G401.6 (cell line): ENCODE data around the gene SSR2.
"Not testable (repeated sequence)": the region's sequence is repeated elsewhere in the genome, so short reads cannot be mapped to it uniquely, and the experiment has no call there.

ENCODE experiments used
- FAIRE-seq: peaks from 2 replicates; lab custom pipeline; 2012; peaks lifted over from hg19 to GRCh38; lab: Jason Lieb, UNC

The SSR2 gene

DNA sequence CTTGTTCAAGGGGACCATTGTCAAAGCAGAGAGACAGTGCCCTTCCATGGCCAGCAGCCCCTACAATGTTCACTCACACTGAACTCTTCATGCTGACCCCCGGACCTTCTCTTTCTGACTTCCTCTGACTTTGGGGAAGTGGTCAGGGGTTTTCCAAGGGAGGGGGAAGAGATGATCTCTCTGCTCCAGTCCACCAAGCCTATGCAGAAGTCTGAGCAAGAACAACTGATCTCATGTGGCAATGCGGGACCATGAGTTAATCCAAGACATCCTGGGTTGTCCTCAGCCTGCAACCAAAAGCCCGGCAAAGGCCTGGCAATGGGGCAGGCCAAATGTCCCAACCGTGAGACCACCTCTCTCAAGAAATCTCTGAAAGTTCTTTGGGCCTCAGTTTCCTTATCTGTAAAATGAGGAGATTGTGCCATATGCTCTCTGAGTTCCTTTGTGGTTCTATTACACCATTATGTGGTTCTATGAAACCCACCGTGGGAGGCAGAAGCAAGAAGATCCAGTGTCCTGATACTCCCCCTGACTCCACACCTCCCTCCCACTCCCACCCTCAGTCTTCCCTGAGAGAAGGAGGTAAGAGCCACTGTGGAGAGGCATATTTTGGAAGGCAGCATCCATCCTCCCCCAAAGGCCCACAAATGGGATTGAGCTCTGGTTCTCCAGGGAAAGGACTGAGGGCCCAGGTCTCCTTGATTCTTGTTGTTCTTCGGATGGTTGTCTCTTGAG, 30.6 kb downstream of the SSR2 start:
- FAIRE-seq, result no peak

DNA sequence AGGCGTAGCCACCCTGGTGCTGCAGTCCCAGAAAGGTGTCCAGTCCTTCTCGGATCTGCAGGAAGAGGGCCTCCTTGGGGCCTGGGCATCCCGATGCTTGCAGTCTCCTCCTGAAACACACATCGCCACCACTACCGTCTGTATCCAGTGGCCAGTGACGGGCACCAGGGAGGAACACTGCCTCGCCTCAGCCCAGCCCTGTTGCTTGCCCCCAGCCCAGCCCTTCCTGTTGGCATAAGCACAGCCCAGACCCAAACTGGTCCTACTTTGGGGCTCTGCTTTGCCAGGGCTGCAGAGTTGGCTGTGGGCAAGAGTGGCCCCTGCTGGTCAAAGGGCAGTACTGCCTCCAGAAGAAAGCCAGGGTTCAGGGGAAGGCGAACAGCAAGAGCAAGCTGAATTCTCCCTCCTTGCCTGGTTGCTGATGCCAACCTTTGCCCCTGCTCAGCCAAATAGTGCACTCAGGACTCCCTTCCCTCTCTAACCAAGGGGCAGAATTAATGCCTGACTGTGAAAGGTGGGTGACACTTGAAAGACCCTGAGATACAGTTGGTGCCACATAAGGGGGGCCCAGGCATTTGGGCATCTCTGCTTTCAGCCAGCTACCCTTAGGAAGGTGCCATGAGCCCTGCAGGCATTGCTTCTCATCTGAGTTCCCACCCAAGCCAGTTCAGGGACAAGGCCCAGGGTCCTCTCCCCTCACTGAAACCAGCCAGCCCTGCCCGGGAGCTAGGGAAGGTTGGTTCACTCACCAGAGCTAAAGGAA, 31.3 kb downstream of the SSR2 start:
- FAIRE-seq, result no peak

- not testable (repeated sequence) for FAIRE-seq
Measured at GRCh38 chr1:155984903-155985645, 35.7 kb downstream of the SSR2 start.

DNA sequence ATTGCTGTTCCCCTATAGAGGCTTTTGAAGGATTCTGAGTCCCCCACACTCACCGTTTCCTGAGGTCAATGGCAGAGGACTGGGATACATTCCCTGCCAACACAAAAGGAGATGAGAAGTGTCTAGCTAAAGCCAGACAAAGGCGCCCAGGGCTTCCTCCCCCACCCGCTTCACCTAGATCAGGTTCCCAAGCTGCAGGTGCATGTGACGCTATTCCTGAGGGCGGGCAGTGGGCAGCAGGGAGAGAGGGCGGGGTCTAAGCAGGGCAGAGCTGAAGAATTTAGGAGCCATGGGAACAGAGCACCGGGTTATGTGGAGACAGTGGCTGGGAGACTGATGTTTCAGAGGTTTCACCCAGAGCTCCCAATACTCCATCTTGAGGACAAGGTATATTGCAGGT, 36.4 kb downstream of the SSR2 start:
- no peak for FAIRE-seq

DNA sequence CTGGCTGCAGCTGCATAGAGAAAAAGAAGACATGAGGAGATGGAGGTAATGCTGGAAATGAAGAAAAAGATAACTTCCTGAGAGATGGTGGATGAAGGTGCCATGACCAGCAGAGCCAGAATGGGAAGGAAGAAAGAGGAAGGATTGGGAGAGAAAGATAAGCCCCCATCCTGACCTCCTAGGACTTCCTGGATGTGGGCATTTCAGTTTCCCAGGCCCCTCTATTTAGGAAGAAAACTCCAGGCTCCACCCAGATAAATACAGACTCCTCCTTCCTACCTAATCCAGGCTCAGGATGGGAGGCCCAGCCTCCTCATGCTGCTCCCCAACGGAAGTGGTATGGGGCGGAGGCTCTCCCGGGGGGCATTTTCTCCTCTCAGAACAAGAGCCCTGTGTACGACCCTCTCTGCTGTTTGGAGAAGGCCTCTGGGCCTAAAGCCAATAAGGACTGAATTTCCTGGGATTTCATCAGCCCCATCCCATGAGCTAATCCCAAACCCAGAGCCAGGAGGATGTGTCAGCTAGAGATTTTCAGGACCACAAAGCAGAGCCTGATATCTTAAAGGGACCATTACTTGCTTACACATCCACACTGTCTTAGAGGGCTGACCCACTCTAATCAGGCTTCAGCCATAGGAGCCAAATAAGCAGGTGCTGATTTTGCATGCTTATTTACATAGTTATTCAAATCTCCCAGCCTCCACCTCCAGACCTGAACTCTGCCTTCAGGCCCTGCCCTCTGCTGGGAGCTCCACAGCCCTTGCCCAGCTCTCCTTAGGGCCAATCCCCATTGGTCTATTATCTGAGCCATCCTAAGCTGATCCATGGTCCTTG, 37.3 kb downstream of the SSR2 start:
- no peak for FAIRE-seq

DNA sequence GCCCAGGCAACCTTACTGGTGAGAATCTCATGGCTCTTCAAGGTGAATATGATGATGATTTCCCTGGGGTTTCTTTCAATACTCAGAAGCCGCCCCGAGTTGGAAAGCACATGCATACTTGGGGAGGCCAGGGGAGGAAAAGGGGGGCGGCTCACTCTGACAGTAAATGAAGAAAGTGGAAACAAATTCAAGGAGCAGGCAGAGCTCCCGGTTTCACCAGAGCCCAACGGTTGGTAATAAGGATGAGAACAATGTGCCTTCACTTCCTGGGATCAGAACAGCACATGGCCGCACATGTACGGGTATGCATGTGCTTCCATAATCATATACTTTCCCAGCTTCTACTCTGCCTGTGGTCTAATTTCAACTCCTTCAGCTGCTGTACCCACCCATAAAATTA, 38.6 kb downstream of the SSR2 start:
- FAIRE-seq, result no peak

- FAIRE-seq, result no peak
Measured at GRCh38 chr1:155981266-155982088, 39.3 kb downstream of the SSR2 start.

- FAIRE-seq, result no peak
Measured at GRCh38 chr1:155979597-155980343, 41.0 kb downstream of the SSR2 start.

DNA sequence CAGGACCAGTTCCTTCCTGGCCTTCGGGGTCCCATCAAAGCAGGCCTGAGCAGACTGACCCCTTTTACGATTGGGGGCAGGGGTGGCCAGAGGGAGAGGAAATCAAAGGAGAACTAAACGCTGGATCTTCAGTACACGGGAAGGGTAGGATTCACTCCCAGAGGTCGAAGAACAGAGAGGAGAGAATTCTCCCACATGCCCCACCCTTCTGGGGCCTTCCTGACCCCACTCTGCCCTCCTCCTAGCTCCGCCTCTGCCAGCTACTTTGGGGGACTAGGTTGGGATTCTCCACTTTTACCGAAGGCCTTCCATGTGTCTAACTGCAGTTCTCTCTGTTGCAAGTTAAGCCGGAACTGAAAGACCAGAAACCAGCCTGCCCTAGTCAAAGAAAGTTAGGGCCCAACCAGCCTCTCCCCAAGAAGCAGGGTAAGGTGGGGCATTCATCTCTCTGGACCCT, 41.8 kb downstream of the SSR2 start:
- no peak for FAIRE-seq

DNA sequence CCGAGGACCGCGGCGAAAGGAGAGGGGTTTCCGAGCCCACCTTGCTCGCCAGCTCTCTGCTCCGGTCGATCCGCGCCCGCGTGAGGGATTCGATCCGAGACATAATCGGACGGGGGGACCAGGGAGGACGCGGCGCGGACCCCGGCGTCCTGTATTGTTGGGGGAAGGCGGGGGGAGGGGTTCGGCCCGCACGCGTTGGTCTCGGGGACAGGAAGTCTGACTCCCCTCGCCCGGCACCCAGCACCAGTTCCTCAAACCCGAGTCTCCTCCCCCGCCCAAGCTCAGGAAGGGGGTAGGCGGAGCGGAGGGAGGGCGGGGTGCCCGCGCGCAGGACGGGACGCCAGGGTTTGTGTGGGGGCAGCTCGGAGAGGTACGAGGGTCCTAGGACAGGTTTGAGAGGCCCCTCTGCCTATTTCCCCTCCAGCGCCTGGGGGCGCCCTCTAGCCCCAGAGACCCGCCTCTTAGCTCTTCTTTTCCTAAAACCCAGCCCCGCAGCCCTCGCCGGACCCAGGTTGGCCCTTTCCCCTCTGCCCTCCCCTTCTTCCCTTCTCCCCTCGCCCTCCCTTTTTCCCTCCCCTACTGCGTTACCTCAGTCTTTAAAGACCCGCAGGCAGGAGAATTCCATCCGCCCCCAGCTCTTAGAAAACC, 42.3 kb downstream of the SSR2 start, which contains the start of gene ARHGEF2:
Gene ARHGEF2 (minus strand): TSS at position 223 of the 648 bp plus-strand sequence. CDS start 120 bp downstream, at position 103.
- no peak for FAIRE-seq

DNA sequence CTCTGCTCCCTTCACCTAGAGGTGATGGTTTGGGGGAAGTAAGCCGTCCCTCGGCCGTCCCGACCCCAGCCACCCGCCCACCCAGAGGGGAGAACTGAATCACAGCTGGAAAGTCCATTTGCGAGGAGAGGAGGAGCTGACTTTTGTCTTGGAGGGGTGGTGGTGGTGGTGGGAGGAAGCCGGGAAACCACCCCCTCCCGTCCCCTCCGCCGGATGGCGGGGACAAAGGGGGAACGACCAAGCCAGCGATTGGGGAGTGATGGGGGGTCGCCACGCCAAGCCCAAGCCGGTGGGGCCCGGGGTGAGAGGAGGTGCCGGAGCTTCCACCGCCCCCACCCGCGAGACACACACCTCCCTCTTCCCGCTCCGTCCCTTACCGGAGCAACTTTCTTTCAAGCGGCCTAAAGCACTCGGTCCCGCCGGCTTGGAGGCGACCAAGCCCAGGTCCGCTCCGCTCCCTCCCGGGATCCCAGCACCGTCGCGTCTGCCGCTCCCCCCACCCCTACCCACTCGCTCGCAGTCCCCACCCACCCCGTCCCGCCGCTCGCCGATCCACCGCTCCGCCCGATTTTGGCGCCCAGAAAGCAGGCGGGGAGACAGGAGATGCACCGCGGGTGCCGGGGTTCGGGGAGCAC, 42.9 kb downstream of the SSR2 start:
- FAIRE-seq, result no peak

- no peak for FAIRE-seq
Measured at GRCh38 chr1:155976913-155977689, 43.6 kb downstream of the SSR2 start.

DNA sequence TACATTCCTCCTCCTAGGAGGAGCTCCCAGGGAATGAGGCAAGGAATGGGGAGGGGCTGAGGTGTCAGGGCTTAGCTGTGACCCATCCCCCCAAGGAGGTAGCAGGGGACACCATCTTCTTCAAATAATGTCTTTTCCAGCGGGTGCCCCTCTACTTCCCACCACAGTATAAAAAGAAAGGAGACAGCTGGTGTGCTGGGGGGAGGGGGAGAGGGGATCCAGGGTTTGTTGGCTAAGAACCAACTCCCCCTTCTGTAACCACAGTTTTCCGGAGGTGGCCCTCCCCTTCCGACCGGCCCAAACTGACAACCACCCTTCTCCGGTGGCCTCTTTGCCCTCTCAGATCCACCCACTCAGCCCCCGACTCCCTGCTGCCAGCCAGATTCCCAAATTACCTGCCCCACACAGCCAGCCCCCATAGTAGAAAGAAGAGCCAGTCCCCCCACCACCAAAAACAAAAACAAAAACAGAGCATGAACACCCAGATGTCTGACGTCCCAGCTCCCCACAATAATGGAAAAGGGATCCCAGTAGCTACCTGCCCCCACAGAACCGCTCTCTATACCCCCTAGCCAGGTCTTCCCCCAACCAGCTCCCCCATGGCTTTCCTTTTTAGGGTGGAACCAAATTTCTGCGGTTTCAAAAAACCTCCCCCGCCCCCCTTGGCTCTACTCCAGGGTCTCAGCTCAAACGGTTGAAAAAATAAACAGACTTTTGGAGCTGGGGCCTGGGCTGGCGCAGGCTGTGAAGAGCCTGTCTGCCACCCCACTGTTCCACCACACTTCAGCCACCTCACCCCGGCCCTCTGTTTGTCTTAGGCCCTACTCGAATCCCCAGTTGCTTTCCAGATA, 44.5 kb downstream of the SSR2 start:
- no peak for FAIRE-seq

- no peak for FAIRE-seq
Measured at GRCh38 chr1:155975375-155976061, 45.2 kb downstream of the SSR2 start.

GRCh38 chr1:155974208-155975115, 46.3 kb downstream of the SSR2 start:
- FAIRE-seq, result no peak

- FAIRE-seq, result no peak
Measured at GRCh38 chr1:155973723-155974122, 47.0 kb downstream of the SSR2 start.
